ENCODE data around the gene PIGQ. TPM values are rescaled to one million over a fixed set of nuclear protein-coding genes. Genes with fewer than 3 reads are reported as not detected.

The PIGQ gene
- total and polyA plus RNA-seq, 2 of the 13 experiments (the other 11 are each of a cell fraction or from before 2014, with no cell fraction given): 7.7 to 19.7 TPM

DNA sequence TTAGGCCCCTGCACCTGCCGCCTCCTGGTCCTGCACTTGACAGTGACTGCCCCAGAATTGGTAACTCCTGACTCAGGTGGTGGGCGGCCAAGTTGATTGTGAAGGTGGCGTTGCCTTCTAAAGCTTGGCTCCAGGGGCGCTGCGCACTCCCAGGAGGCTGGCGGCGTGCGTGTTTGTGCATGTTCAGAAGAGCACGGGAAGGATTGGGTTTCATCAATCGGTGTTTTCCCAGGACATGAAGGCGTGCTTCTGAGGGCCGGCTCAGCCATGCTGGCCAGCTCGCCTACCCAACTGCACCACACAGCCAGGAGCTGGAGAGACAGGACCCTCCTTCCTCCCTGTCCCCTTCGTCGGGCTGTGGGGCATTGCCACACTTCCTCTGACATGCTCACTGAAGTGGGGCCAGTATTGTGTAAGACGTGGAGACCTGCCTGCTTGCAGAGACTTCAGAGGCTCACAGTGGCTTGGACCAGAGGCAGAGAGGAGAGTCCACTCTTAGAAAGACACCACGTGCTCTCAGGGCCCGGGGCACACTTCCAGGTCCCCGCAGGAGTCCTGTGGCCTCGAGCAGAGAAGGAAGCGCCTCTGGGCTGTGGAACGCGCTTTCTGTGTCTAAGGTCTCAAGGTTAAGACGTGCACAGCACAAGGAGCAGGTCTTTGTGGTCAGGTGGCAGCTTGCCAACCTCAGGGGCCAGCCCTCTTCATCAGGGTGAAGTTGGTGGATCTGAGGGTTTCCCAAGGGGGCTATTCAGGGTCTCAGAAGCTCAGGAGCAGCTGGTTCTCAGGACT lies 22.9 kb downstream of the PIGQ start (continued):
- TF ChIP-seq, protein P1, sequence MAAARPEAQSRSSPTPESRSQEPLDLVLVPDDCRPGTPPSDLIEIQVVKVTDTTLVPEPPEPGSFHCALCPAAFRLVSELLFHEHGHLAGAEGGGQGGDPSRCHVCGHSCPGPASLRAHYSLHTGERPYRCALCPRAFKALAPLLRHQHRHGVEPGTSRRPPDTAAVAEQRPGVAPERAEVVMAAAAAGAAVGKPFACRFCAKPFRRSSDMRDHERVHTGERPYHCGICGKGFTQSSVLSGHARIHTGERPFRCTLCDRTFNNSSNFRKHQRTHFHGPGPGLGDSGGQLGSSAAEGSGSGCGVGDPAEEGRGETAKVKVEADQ (CRISPR knock-in tag; IDR thresholded peaks at IDR 0.05; ENCODE audit: borderline replicate concordance): 0 out of 2 replicates have a peak, but pooled peaks have one; percentile 26
- peak; percentile 78; the same call in 1 of the 2 replicates for TF ChIP-seq KLF6 (CRISPR knock-in tag; IDR thresholded peaks at IDR 0.05)
- TF ChIP-seq, protein P2, sequence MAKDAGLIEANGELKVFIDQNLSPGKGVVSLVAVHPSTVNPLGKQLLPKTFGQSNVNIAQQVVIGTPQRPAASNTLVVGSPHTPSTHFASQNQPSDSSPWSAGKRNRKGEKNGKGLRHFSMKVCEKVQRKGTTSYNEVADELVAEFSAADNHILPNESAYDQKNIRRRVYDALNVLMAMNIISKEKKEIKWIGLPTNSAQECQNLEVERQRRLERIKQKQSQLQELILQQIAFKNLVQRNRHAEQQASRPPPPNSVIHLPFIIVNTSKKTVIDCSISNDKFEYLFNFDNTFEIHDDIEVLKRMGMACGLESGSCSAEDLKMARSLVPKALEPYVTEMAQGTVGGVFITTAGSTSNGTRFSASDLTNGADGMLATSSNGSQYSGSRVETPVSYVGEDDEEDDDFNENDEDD (CRISPR knock-in tag; IDR thresholded peaks at IDR 0.05; ENCODE audit: borderline replicate concordance): peak; percentile 85; the same call in 1 of the 2 replicates
- TF ChIP-seq ZNF24 (IDR thresholded peaks at IDR 0.05): no peak
- TF ChIP-seq NCOA2 (CRISPR knock-in tag; IDR thresholded peaks at IDR 0.05): peak; percentile 23; the same call in 1 of the 2 replicates
- peak; percentile 37; the same call in 1 of the 2 replicates for TF ChIP-seq ZNF205 (CRISPR knock-in tag; IDR thresholded peaks at IDR 0.05)
- TF ChIP-seq RBM22 (optimal IDR thresholded peaks at IDR 0.05; ENCODE audit: low read length): no peak
- TF ChIP-seq ZNF335 (CRISPR knock-in tag; IDR thresholded peaks at IDR 0.05): 0 out of 2 replicates have a peak, but pooled peaks have one; percentile 38
- 0 out of 2 replicates have a peak, but pooled peaks have one; percentile 19 for TF ChIP-seq ZNF501 (CRISPR knock-in tag; IDR thresholded peaks at IDR 0.05)
- peak; percentile 66 for TF ChIP-seq THAP11 (CRISPR knock-in tag; IDR thresholded peaks at IDR 0.05)
- TF ChIP-seq TGIF2 (CRISPR knock-in tag; IDR thresholded peaks at IDR 0.05): peak; percentile 66; the same call in 1 of the 2 replicates
- TF ChIP-seq, protein P3, sequence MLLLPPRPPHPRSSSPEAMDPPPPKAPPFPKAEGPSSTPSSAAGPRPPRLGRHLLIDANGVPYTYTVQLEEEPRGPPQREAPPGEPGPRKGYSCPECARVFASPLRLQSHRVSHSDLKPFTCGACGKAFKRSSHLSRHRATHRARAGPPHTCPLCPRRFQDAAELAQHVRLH (CRISPR knock-in tag; IDR thresholded peaks at IDR 0.05; ENCODE audit: borderline replicate concordance, low read depth): peak; percentile 75; the same call in 1 of the 2 replicates
- TF ChIP-seq, protein P4, sequence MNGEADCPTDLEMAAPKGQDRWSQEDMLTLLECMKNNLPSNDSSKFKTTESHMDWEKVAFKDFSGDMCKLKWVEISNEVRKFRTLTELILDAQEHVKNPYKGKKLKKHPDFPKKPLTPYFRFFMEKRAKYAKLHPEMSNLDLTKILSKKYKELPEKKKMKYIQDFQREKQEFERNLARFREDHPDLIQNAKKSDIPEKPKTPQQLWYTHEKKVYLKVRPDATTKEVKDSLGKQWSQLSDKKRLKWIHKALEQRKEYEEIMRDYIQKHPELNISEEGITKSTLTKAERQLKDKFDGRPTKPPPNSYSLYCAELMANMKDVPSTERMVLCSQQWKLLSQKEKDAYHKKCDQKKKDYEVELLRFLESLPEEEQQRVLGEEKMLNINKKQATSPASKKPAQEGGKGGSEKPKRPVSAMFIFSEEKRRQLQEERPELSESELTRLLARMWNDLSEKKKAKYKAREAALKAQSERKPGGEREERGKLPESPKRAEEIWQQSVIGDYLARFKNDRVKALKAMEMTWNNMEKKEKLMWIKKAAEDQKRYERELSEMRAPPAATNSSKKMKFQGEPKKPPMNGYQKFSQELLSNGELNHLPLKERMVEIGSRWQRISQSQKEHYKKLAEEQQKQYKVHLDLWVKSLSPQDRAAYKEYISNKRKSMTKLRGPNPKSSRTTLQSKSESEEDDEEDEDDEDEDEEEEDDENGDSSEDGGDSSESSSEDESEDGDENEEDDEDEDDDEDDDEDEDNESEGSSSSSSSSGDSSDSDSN (CRISPR knock-in tag; IDR thresholded peaks at IDR 0.05): peak; percentile 40
- peak; percentile 72; the same call in 1 of the 2 replicates for TF ChIP-seq REXO4 (CRISPR knock-in tag; IDR thresholded peaks at IDR 0.05; ENCODE audit: borderline replicate concordance)
- TF ChIP-seq, protein P5, sequence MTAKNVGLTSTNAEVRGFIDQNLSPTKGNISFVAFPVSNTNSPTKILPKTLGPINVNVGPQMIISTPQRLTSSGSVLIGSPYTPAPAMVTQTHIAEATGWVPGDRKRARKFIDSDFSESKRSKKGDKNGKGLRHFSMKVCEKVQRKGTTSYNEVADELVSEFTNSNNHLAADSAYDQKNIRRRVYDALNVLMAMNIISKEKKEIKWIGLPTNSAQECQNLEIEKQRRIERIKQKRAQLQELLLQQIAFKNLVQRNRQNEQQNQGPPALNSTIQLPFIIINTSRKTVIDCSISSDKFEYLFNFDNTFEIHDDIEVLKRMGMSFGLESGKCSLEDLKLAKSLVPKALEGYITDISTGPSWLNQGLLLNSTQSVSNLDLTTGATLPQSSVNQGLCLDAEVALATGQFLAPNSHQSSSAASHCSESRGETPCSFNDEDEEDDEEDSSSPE (CRISPR knock-in tag; IDR thresholded peaks at IDR 0.05): peak; percentile 60; the same call in 1 of the 2 replicates
- peak; percentile 72 for TF ChIP-seq ZNF121 (CRISPR knock-in tag; IDR thresholded peaks at IDR 0.05)
- TF ChIP-seq, protein P6, sequence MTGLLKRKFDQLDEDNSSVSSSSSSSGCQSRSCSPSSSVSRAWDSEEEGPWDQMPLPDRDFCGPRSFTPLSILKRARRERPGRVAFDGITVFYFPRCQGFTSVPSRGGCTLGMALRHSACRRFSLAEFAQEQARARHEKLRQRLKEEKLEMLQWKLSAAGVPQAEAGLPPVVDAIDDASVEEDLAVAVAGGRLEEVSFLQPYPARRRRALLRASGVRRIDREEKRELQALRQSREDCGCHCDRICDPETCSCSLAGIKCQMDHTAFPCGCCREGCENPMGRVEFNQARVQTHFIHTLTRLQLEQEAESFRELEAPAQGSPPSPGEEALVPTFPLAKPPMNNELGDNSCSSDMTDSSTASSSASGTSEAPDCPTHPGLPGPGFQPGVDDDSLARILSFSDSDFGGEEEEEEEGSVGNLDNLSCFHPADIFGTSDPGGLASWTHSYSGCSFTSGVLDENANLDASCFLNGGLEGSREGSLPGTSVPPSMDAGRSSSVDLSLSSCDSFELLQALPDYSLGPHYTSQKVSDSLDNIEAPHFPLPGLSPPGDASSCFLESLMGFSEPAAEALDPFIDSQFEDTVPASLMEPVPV (CRISPR knock-in tag; IDR thresholded peaks at IDR 0.05): 0 out of 2 replicates have a peak, but pooled peaks have one; percentile 31
- peak; percentile 8; the same call in 1 of the 2 replicates for TF ChIP-seq SMC3 (IDR thresholded peaks at IDR 0.05; ENCODE audit: low read length)
- TF ChIP-seq, protein P7, sequence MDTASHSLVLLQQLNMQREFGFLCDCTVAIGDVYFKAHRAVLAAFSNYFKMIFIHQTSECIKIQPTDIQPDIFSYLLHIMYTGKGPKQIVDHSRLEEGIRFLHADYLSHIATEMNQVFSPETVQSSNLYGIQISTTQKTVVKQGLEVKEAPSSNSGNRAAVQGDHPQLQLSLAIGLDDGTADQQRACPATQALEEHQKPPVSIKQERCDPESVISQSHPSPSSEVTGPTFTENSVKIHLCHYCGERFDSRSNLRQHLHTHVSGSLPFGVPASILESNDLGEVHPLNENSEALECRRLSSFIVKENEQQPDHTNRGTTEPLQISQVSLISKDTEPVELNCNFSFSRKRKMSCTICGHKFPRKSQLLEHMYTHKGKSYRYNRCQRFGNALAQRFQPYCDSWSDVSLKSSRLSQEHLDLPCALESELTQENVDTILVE (CRISPR knock-in tag; IDR thresholded peaks at IDR 0.05): 0 out of 2 replicates have a peak, but pooled peaks have one; percentile 43
- peak; percentile 85 for TF ChIP-seq CEBPG (CRISPR knock-in tag; IDR thresholded peaks at IDR 0.05)
- TF ChIP-seq ZSCAN22 (CRISPR knock-in tag; IDR thresholded peaks at IDR 0.05): no peak

Data from HepG2 (cell line).